ENCODE data around the gene POLR2H. TPM values are rescaled to one million over a fixed set of nuclear protein-coding genes. Genes with fewer than 3 reads are reported as not detected.

Gene POLR2H
- total RNA-seq, 5 donors from 2014 or later (not counting 1 experiment from before 2014, with no cell fraction given) = 33.0 to 75.1 (median 53.3) TPM

GRCh38 chr3:184377882-184378445 is 16.5 kb downstream of the POLR2H start, which contains the start of gene THPO:
Gene THPO (minus strand): TSS chr3:184378207. CDS start chr3:184376259, 1,948 bp downstream.
- POLR2A ChIA-PET = no interaction called here
- ATAC-seq (replicated peaks in 1 of 4) (no peak), DNase-seq (no peak)
- H3K27ac ChIP-seq (ENCODE audit: low read length) = no peak within 1 kb of the TSS
- H3K9me3 Mint-ChIP-seq = no peaks in the 10 kb centered on the region
- H3K4me1 ChIP-seq (ENCODE audit: control insufficient read depth in 1 of 2, extremely low read depth in 1 of 2, insufficient read depth in 2 of 2, low read length in 2 of 2) = peaks cover 2 to 14% of the 10 kb centered on the region in 2 experiments
- H3K4me1 Mint-ChIP-seq = peaks cover 6 to 18% (median 12%) of the 10 kb centered on the region in 3 donors
- no peaks in the 10 kb centered on the region for H3K36me3 Mint-ChIP-seq
- H3K4me3 Mint-ChIP-seq = peak within 1 kb of the TSS; percentile 61 to 77 (median 76)
- no peaks in the 10 kb centered on the region for H3K36me3 ChIP-seq (ENCODE audit: control insufficient read depth in 2 of 2, extremely low read depth in 1 of 2, insufficient read depth in 1 of 2, low read length in 1 of 2)
- H3K27me3 ChIP-seq (replicated peaks in 1 of 2; ENCODE audit: control insufficient read depth in 2 of 2, extremely low read depth in 1 of 2, insufficient read depth in 2 of 2, low read length in 1 of 2) = peaks cover 4 to 62% of the 10 kb centered on the region in 2 experiments
- CTCF ChIA-PET = no interaction called here
- H3K27ac Mint-ChIP-seq = peak within 1 kb of the TSS in 1 of 2 donors; percentile 63
- WGBS (ENCODE audit: insufficient coverage) = 91% methylated on average over 3 of the region's 7 CpGs
- H3K4me3 ChIP-seq (ENCODE audit: control insufficient read depth in 1 of 2, extremely low read depth in 1 of 2, low read length in 1 of 2) = no peak within 1 kb of the TSS
- no peaks in the 10 kb centered on the region for H3K9me3 ChIP-seq
- H3K27me3 Mint-ChIP-seq = peaks cover 47 to 58% of the 10 kb centered on the region in 2 donors

GRCh38 chr3:184378651-184379357 is 17.3 kb downstream of the POLR2H start:
- no peak overlapping the region for H3K27ac ChIP-seq (ENCODE audit: low read length)
- H3K4me3 ChIP-seq (ENCODE audit: control insufficient read depth in 1 of 2, extremely low read depth in 1 of 2, low read length in 1 of 2) = no peak overlapping the region
- Mint-ChIP-seq H3K27ac (peak overlapping the region in 1 of 2 donors; percentile 63), H3K9me3 (no peaks in the 10 kb centered on the region), H3K4me3 (peak overlapping the region; percentile 61 to 77 (median 76)), H3K36me3 (no peaks in the 10 kb centered on the region), H3K27me3 (peaks cover 49 to 64% of the 10 kb centered on the region in 2 donors), H3K4me1 (peaks cover 6 to 18% (median 12%) of the 10 kb centered on the region in 3 donors)
- POLR2A ChIA-PET = no interaction called here
- peaks cover 4 to 68% of the 10 kb centered on the region in 2 experiments for H3K27me3 ChIP-seq (replicated peaks in 1 of 2; ENCODE audit: control insufficient read depth in 2 of 2, extremely low read depth in 1 of 2, insufficient read depth in 2 of 2, low read length in 1 of 2)
- CTCF ChIA-PET = interaction anchor here in 1 of 2 donors (0.6 kb wide), 1 partner anchor 41 kb away, joined by 5 read pairs; no protein-coding TSS in a partner anchor
- no peaks in the 10 kb centered on the region for H3K9me3 ChIP-seq
- no peak for DNase-seq
- peaks cover 2 to 14% of the 10 kb centered on the region in 2 experiments for H3K4me1 ChIP-seq (ENCODE audit: control insufficient read depth in 1 of 2, extremely low read depth in 1 of 2, insufficient read depth in 2 of 2, low read length in 2 of 2)
- ATAC-seq (replicated peaks in 1 of 4) = no peak
- H3K36me3 ChIP-seq (ENCODE audit: control insufficient read depth in 2 of 2, extremely low read depth in 1 of 2, insufficient read depth in 1 of 2, low read length in 1 of 2) = no peaks in the 10 kb centered on the region
- WGBS (ENCODE audit: insufficient coverage) = 84% methylated on average over 10 of the region's 10 CpGs

GRCh38 chr3:184379358-184380184 is 18.1 kb downstream of the POLR2H start, which contains the start of gene CHRD:
Gene CHRD (plus strand): TSS chr3:184380054. CDS start chr3:184380319, 265 bp downstream.
- H3K4me1 ChIP-seq (ENCODE audit: control insufficient read depth in 1 of 2, extremely low read depth in 1 of 2, insufficient read depth in 2 of 2, low read length in 2 of 2) = peaks cover 2 to 14% of the 10 kb centered on the region in 2 experiments
- Mint-ChIP-seq H3K27me3 (peaks cover 57 to 71% of the 10 kb centered on the region in 2 donors), H3K4me1 (peaks cover 6 to 18% (median 12%) of the 10 kb centered on the region in 3 donors), H3K4me3 (peak within 1 kb of the TSS; percentile 63 to 77 (median 76)), H3K36me3 (no peaks in the 10 kb centered on the region), H3K27ac (peak within 1 kb of the TSS in 1 of 2 donors; percentile 63), H3K9me3 (no peaks in the 10 kb centered on the region)
- H3K4me3 ChIP-seq (ENCODE audit: control insufficient read depth in 1 of 2, extremely low read depth in 1 of 2, low read length in 1 of 2) = peak within 1 kb of the TSS; percentile 15 to 75
- ATAC-seq (replicated peaks in 1 of 4) = no peak
- H3K27ac ChIP-seq (ENCODE audit: low read length) = no peak within 1 kb of the TSS
- H3K9me3 ChIP-seq = no peaks in the 10 kb centered on the region
- POLR2A ChIA-PET = no interaction called here
- 20% methylated on average over 47 of the region's 71 CpGs for whole genome bisulfite sequencing (ENCODE audit: insufficient coverage)
- CTCF ChIA-PET = no interaction called here
- H3K36me3 ChIP-seq (ENCODE audit: control insufficient read depth in 2 of 2, extremely low read depth in 1 of 2, insufficient read depth in 1 of 2, low read length in 1 of 2) = no peaks in the 10 kb centered on the region
- no peak for DNase-seq
- H3K27me3 ChIP-seq (replicated peaks in 1 of 2; ENCODE audit: control insufficient read depth in 2 of 2, extremely low read depth in 1 of 2, insufficient read depth in 2 of 2, low read length in 1 of 2) = peaks cover 4 to 75% of the 10 kb centered on the region in 2 experiments

GRCh38 chr3:184380185-184380626 is 18.7 kb downstream of the POLR2H start:
- peak; percentile 41 to 55 (median 46) for ATAC-seq (replicated peaks in 1 of 4)
- Histone ChIP-seq H3K36me3 (ENCODE audit: control insufficient read depth in 2 of 2, extremely low read depth in 1 of 2, insufficient read depth in 1 of 2, low read length in 1 of 2) (no peaks in the 10 kb centered on the region), H3K4me3 (ENCODE audit: control insufficient read depth in 1 of 2, extremely low read depth in 1 of 2, low read length in 1 of 2) (no peak overlapping the region), H3K4me1 (ENCODE audit: control insufficient read depth in 1 of 2, extremely low read depth in 1 of 2, insufficient read depth in 2 of 2, low read length in 2 of 2) (peaks cover 2 to 14% of the 10 kb centered on the region in 2 experiments), H3K27me3 (replicated peaks in 1 of 2; ENCODE audit: control insufficient read depth in 2 of 2, extremely low read depth in 1 of 2, insufficient read depth in 2 of 2, low read length in 1 of 2) (peaks cover 4 to 82% of the 10 kb centered on the region in 2 experiments), H3K9me3 (no peaks in the 10 kb centered on the region), H3K27ac (ENCODE audit: low read length) (no peak overlapping the region)
- no peak overlapping the region for H3K27ac Mint-ChIP-seq
- DNase-seq = peak in 4 of 35 experiments; percentile 9 to 36 (median 26)
- H3K27me3 Mint-ChIP-seq = peaks cover 60 to 77% of the 10 kb centered on the region in 2 donors
- H3K4me1 Mint-ChIP-seq = peaks cover 6 to 18% (median 12%) of the 10 kb centered on the region in 3 donors
- CTCF ChIA-PET = no interaction called here
- 1% methylated on average over 47 of the region's 62 CpGs for WGBS (ENCODE audit: insufficient coverage)
- no peaks in the 10 kb centered on the region for H3K36me3 Mint-ChIP-seq
- POLR2A ChIA-PET = no interaction called here
- H3K9me3 Mint-ChIP-seq = no peaks in the 10 kb centered on the region
- H3K4me3 Mint-ChIP-seq = peak overlapping the region in 1 of 3 donors; percentile 68

- H3K27me3 Mint-ChIP-seq = peaks cover 56 to 78% of the 10 kb centered on the region in 2 donors
- peak overlapping the region; percentile 15 to 75 for H3K4me3 ChIP-seq (ENCODE audit: control insufficient read depth in 1 of 2, extremely low read depth in 1 of 2, low read length in 1 of 2)
- 8% methylated on average over 32 of the region's 42 CpGs for WGBS (ENCODE audit: insufficient coverage)
- no peak overlapping the region for H3K27ac Mint-ChIP-seq
- ATAC-seq (replicated peaks in 1 of 4) (peak; percentile 45 to 72 (median 50)), DNase-seq (peak in 3 of 35 experiments; percentile 18 to 35 (median 31))
- ChIA-PET POLR2A (interaction anchor here in 1 of 2 donors (0.6 kb wide), 1 partner anchor 17 kb away, joined by 3 read pairs; no protein-coding TSS in a partner anchor), CTCF (interaction anchor here in 1 of 2 donors (0.6 kb wide), 1 partner anchor 385 kb away, joined by 6 read pairs; no protein-coding TSS in a partner anchor)
- H3K9me3 Mint-ChIP-seq = no peaks in the 10 kb centered on the region
- H3K4me1 ChIP-seq (ENCODE audit: control insufficient read depth in 1 of 2, extremely low read depth in 1 of 2, insufficient read depth in 2 of 2, low read length in 2 of 2) = peaks cover 2 to 14% of the 10 kb centered on the region in 2 experiments
- peak overlapping the region; percentile 63 to 75 (median 68) for H3K4me3 Mint-ChIP-seq
- H3K36me3 Mint-ChIP-seq = no peaks in the 10 kb centered on the region
- H3K36me3 ChIP-seq (ENCODE audit: control insufficient read depth in 2 of 2, extremely low read depth in 1 of 2, insufficient read depth in 1 of 2, low read length in 1 of 2) = no peaks in the 10 kb centered on the region
- no peaks in the 10 kb centered on the region for H3K9me3 ChIP-seq
- H3K4me1 Mint-ChIP-seq = peaks cover 6 to 18% (median 12%) of the 10 kb centered on the region in 3 donors
- peaks cover 4 to 84% of the 10 kb centered on the region in 2 experiments for H3K27me3 ChIP-seq (replicated peaks in 1 of 2; ENCODE audit: control insufficient read depth in 2 of 2, extremely low read depth in 1 of 2, insufficient read depth in 2 of 2, low read length in 1 of 2)
- no peak overlapping the region for H3K27ac ChIP-seq (ENCODE audit: low read length)
Measured at GRCh38 chr3:184380627-184381260, 19.2 kb downstream of the POLR2H start.
